ENCODE measurements around the gene CDCP1.

Gene CDCP1

DNA sequence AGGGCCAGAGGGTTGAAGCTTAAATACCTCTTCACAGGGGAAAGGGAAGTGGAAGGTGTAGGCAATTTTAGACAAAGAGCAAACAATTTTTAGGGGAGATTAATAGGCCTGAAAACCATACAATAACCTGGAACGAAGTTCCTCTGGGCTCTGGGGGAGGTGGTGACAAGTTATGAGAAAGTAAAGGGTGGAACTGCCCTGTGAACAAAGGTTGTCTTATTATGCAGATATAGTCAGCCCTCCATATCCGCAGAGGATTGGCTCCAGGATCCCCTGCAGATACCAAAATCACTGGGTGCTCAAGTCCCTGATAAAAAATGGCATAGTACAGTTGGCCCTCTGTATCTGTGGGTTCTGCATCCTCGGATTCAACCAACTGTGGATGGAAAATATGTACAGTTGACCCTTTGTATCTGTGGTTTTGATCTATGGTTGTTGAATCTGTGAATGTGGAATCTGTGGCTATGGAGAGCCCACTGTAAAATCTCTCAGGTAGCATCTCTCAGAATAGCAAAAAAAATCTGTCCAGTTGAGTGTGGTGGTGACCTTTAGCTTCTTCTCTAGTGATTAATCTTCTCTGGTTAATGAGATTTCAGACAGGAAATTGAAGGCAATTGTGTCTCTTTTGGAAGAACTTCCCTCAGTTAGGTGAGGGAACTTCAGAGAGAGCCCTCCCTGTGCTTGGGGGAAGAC is 79.9 kb downstream of the CDCP1 start:
- no peak overlapping the region for H3K27ac ChIP-seq
- TF ChIP-seq, protein P1, sequence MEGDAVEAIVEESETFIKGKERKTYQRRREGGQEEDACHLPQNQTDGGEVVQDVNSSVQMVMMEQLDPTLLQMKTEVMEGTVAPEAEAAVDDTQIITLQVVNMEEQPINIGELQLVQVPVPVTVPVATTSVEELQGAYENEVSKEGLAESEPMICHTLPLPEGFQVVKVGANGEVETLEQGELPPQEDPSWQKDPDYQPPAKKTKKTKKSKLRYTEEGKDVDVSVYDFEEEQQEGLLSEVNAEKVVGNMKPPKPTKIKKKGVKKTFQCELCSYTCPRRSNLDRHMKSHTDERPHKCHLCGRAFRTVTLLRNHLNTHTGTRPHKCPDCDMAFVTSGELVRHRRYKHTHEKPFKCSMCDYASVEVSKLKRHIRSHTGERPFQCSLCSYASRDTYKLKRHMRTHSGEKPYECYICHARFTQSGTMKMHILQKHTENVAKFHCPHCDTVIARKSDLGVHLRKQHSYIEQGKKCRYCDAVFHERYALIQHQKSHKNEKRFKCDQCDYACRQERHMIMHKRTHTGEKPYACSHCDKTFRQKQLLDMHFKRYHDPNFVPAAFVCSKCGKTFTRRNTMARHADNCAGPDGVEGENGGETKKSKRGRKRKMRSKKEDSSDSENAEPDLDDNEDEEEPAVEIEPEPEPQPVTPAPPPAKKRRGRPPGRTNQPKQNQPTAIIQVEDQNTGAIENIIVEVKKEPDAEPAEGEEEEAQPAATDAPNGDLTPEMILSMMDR (conservative IDR thresholded peaks at IDR 0.05) = no peak

DNA sequence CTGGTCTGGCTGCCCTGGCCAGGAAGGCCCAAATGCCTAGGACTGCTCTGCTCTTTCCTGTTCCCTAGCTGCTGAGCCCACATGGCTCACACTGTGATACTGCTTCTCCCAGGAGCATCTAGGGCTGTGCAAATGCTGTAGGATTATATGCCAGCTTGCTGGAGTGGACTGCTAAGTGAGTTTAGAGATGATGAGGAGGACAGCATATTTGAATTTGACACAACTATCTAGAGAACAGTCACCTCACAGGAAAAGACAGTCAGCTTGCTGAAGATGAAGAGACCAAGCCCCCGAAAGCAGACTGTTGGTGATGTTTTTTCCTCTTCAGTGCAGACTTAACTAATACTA is 80.8 kb downstream of the CDCP1 start:
- TF ChIP-seq, protein P1 (conservative IDR thresholded peaks at IDR 0.05) = no peak
- no peak overlapping the region; the same call in 1 of the 2 replicates for H3K27ac ChIP-seq

DNA sequence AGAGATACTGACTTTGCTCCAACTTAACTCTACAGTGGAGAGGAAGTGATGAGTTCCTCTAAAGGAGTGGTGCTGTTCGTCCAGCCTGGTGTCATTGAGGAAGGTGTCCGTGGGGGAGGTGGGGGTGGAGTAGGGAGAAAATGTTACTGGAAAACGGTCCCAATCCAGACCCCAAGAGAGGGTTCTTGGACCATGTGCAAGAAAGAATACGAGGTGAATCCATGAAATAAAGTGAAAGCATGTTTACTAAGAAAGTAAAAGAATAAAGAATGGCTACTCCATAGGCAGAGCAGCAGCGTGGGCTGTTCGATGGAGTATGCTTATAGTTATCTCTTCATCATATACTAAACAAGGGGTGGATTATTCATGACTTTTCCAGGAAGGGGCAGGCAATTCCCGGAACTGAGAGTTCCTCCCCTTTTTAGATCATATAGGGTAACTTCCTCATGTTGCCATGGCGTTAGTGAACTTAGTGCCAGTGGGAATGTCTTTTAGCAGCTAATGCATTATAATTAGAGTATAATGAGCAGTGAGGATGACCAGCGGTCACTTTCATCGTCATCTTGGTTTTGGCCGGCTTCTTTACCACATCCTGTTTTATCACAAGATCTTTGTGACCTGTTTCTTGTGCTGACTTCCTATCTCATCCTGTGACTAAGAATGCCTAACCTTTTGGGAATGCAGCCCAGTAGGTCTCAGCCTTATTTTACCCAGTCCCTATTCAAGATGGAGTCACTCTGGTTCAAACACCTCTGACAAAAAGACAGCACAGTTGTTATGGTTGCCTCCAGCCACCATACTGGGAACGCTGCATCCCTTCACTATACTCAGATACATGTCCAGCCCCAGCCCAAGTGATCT is 81.4 kb downstream of the CDCP1 start:
- no peak overlapping the region; the same call in 1 of the 2 replicates for H3K27ac ChIP-seq
- TF ChIP-seq, protein P1 (conservative IDR thresholded peaks at IDR 0.05) = no peak

DNA sequence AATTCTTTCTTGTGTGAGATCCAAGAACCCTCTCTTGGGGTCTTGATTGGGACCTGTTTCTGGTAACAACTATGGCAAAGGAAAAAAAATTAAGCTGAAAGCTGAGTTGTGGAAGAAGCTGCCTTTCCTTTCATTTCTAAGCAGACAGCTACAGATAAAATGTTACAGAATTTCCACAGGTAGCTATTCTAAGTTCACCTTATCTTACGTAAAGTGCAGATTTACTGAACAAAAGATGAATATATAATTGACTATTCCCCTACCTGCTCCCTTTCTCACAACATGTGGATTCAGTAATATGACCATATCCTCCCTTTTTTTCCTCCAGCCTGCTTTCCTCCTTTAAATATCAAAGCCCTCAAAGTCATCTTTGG is 83.5 kb downstream of the CDCP1 start:
- H3K27ac ChIP-seq = no peak overlapping the region
- TF ChIP-seq, protein P1 (conservative IDR thresholded peaks at IDR 0.05) = no peak

DNA sequence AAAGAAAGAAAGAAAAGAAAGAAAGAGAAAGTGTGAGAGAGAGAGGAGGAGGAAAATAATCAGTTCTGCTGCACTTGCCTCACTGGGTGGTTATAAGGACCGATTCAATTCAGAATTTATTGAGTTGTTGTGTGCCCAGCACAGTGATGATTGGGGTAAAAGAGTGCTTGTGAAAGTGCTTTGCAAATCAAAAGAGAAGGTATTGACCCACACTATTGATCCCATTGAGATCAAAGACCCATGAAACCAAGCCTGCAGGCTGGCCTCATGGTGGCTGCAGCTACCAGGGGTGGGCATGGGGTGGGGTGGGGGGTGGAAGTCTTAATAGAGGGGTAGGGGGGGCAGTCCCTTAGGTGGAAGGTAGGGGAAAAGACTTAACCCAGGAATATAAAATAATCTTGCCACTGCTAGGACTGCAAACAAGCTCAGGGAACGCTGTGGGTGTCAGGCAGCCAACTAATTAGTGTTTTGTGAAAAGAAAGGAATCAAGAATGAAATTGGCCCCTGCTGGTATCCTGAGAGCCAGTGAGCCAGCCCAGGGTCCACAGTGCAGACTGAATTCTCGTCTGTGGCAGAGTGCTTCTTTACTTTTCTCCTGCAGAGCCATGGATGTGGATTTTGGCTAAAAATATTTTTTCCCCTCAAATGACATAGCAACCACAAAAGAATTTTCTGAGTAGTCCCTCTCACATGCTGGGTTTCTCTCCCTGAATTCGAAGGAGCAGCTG is 85.8 kb downstream of the CDCP1 start:
- H3K27ac ChIP-seq = no peak overlapping the region
- TF ChIP-seq, protein P1 (conservative IDR thresholded peaks at IDR 0.05) = no peak

DNA sequence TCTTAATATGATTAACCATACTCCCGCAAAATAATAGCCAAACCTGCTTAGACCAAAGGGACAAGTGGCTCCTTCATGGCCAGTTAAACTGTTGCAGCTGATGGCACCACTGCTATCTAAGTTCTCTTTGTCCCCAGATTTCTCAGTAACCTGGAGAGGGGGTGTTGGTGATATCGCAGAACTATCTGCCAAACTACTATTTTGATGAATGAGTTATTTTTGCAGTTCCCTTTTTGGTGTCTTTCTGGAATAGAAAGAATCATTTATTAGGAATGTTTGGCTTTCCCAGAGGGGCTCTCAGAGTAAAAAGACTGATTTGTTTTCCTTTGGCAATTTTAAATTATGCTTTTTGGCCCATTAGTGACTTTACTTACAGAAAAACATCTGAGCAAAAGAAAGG is 87.0 kb downstream of the CDCP1 start:
- TF ChIP-seq, protein P1 (conservative IDR thresholded peaks at IDR 0.05) = no peak
- H3K27ac ChIP-seq = no peak overlapping the region

DNA sequence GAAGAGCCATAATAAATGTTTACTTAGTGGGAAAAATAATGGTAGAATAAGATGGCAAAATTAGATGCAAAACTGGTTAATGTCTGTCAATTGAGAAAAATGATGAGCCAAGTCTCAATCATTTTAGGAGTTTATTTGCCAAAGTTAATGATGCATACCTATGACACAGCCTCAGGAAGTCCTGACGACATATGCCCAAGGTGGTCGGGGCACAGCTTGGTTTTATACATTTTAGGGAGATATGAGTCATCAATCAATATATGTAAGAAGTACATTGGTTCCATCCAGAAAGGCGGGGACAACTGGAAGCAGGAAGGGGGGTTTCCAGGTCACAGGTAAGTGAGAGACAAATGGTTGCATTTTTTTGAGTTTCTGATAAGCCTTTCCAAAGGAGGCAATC is 88.6 kb downstream of the CDCP1 start:
- H3K27ac ChIP-seq = peak overlapping the region; percentile 56
- TF ChIP-seq, protein P1 (conservative IDR thresholded peaks at IDR 0.05) = no peak

All from VCaP (cell line).